ENCODE data around the gene EGFL7. TPM values are rescaled to one million over a fixed set of nuclear protein-coding genes. Genes with fewer than 3 reads are reported as not detected.

EGFL7 gene
- total RNA-seq, 1 experiment from 2014 or later, result 53.1 TPM

DNA sequence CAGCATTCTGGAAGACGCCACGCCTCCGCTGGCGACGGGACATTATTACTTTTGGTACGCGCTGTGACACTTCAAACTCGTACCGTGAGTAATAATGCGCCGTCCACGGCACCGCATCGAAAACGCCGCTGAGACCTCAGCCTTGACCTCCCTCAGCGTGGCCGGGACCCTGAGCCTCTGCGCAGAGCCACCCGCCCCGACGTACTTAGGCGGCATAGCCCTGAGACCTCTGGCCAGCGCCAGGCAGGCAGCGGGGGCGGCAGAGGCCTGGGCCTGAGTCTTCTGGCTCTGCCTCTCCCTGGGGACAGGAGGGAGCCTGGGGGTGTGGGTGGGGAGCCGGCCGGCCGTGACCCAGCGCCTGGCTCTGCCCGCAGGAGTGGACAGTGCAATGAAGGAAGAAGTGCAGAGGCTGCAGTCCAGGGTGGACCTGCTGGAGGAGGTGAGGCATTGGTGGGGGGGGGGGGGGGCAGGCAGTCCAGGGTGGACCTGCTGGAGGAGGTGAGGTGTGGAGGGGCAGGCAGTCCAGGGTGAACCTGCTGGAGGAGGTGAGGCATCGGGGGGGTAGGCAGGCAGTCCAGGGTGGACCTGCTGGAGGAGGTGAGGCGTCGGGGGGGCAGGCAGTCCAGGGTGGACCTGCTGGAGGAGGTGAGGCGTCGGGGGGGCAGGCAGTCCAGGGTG is 8.0 kb downstream of the EGFL7 start:
- ChIA-PET POLR2A (ENCODE audit: unreplicated experiment) (no interaction called here), CTCF (interaction anchor here (1.1 kb wide), 1 partner anchor 23 kb away, joined by 7 read pairs; no protein-coding TSS in a partner anchor)
- Histone ChIP-seq H3K27me3 (ENCODE audit: insufficient read depth, low read depth) (no peaks in the 10 kb centered on the region), H3K4me1 (replicated peaks; ENCODE audit: insufficient read depth) (no peaks in the 10 kb centered on the region), H3K4me3 (no peak overlapping the region), H3F3A (ENCODE audit: insufficient read depth, low read depth) (peaks cover 11% of the 10 kb centered on the region; the same call in 1 of the 2 replicates), H4K20me1 (ENCODE audit: insufficient read depth) (no peaks in the 10 kb centered on the region; the same call in 1 of the 2 replicates), H3K36me3 (ENCODE audit: low read depth) (no peaks in the 10 kb centered on the region), H3K79me2 (ENCODE audit: low read depth) (no peaks in the 10 kb centered on the region), H3K4me2 (no peak overlapping the region), H3K9me3 (ENCODE audit: insufficient read depth, low read depth) (no peaks in the 10 kb centered on the region), H3K27ac (no peak overlapping the region), H2AFZ (no peak overlapping the region), H3K9me2 (ENCODE audit: insufficient read depth) (no peaks in the 10 kb centered on the region)
- DNase-seq, result no peak
- TF ChIP-seq, protein P1, sequence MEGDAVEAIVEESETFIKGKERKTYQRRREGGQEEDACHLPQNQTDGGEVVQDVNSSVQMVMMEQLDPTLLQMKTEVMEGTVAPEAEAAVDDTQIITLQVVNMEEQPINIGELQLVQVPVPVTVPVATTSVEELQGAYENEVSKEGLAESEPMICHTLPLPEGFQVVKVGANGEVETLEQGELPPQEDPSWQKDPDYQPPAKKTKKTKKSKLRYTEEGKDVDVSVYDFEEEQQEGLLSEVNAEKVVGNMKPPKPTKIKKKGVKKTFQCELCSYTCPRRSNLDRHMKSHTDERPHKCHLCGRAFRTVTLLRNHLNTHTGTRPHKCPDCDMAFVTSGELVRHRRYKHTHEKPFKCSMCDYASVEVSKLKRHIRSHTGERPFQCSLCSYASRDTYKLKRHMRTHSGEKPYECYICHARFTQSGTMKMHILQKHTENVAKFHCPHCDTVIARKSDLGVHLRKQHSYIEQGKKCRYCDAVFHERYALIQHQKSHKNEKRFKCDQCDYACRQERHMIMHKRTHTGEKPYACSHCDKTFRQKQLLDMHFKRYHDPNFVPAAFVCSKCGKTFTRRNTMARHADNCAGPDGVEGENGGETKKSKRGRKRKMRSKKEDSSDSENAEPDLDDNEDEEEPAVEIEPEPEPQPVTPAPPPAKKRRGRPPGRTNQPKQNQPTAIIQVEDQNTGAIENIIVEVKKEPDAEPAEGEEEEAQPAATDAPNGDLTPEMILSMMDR (conservative IDR thresholded peaks at IDR 0.05), result no peak
- no peak for TF ChIP-seq EZH2 (IDR thresholded peaks at IDR 0.05; ENCODE audit: low read depth)
- BruUV-seq (replicated peaks), result no TSS peak
- intact Hi-C loops (cut with micrococcal nuclease; ENCODE audit: unreplicated experiment), result loop anchor here (10.0 kb wide), 1 partner anchor 54 kb away; no protein-coding TSS in a partner anchor

DNA sequence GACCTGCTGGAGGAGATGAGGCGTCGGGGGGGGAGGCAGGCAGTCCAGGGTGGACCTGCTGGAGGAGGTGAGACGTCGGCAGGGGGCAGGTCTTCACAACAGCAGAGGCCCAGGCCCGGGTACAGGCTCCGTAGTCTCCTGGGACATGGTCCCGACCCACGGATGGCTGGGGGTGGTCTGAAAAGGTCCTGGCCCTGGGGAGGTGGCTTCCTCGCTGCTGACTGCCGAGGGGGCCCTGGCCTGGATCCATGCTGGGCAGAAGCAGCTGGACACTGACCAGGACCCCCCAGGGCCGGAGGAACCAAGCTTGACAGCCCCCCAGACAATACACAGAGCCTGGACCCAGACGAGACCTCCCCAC is 8.5 kb downstream of the EGFL7 start:
- Histone ChIP-seq H3K4me2 (no peak overlapping the region), H3K79me2 (ENCODE audit: low read depth) (no peaks in the 10 kb centered on the region), H3K9me2 (ENCODE audit: insufficient read depth) (no peaks in the 10 kb centered on the region), H3K4me1 (replicated peaks; ENCODE audit: insufficient read depth) (no peaks in the 10 kb centered on the region), H3K36me3 (ENCODE audit: low read depth) (no peaks in the 10 kb centered on the region), H3K27ac (no peak overlapping the region), H3K9me3 (ENCODE audit: insufficient read depth, low read depth) (no peaks in the 10 kb centered on the region), H3K27me3 (ENCODE audit: insufficient read depth, low read depth) (no peaks in the 10 kb centered on the region), H2AFZ (no peak overlapping the region), H4K20me1 (ENCODE audit: insufficient read depth) (no peaks in the 10 kb centered on the region; the same call in 1 of the 2 replicates), H3K4me3 (no peak overlapping the region), H3F3A (ENCODE audit: insufficient read depth, low read depth) (peaks cover 11% of the 10 kb centered on the region; the same call in 1 of the 2 replicates)
- intact Hi-C loops (cut with micrococcal nuclease; ENCODE audit: unreplicated experiment), result loop anchor here (10.0 kb wide), 1 partner anchor 54 kb away; no protein-coding TSS in a partner anchor
- DNase-seq, result no peak
- CTCF ChIA-PET, result interaction anchor here (0.6 to 1.1 kb wide), 4 partner anchors 16 to 283 kb away, joined by 4 to 8 read pairs (median 6); no protein-coding TSS in a partner anchor
- BruUV-seq (replicated peaks), result no TSS peak
- TF ChIP-seq, protein P1 (conservative IDR thresholded peaks at IDR 0.05), result no peak
- no peak for TF ChIP-seq EZH2 (IDR thresholded peaks at IDR 0.05; ENCODE audit: low read depth)
- POLR2A ChIA-PET (ENCODE audit: unreplicated experiment), result no interaction called here

DNA sequence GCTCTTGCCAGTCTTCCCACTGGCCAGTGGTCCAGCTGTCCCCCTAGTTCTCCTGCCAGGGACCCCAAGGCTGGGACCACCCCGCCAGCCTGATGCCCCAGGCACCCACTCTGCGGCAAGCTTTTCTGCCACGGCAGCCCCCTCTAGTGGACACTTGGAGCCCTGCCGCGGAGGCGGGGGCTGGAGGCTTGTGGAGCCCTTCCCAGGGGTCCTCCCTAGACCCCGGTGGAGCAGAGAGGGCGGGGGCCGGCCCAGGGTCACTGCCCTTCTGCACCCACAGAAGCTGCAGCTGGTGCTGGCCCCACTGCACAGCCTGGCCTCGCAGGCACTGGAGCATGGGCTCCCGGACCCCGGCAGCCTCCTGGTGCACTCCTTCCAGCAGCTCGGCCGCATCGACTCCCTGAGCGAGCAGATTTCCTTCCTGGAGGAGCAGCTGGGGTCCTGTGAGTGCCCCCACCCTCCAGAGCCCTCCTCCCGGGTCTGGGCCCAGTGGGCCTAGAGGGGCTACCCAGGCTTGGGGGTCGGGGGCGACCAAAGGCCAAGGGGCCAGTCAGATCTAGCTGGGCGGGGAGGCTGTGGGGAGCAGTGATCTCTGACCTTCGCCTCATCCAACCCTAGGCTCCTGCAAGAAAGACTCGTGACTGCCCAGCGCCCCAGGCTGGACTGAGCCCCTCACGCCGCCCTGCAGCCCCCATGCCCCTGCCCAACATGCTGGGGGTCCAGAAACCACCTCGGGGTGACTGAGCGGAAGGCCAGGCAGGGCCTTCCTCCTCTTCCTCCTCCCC is 9.1 kb downstream of the EGFL7 start:
- H3K36me3 ChIP-seq (ENCODE audit: low read depth), result no peaks in the 10 kb centered on the region
- no peak overlapping the region for H3K27ac ChIP-seq
- intact Hi-C loops (cut with micrococcal nuclease; ENCODE audit: unreplicated experiment), result loop anchor here (10.0 kb wide), 1 partner anchor 53 kb away; no protein-coding TSS in a partner anchor
- H3K9me3 ChIP-seq (ENCODE audit: insufficient read depth, low read depth), result no peaks in the 10 kb centered on the region
- no peaks in the 10 kb centered on the region for H3K9me2 ChIP-seq (ENCODE audit: insufficient read depth)
- no peaks in the 10 kb centered on the region for H3K4me1 ChIP-seq (replicated peaks; ENCODE audit: insufficient read depth)
- CTCF ChIA-PET, result interaction anchor here (0.6 to 1.1 kb wide), 5 partner anchors 15 to 1261 kb away, joined by 3 to 8 read pairs (median 4); no protein-coding TSS in a partner anchor
- peak in 1 of 2 experiments; percentile 46 for DNase-seq
- H3K27me3 ChIP-seq (ENCODE audit: insufficient read depth, low read depth), result no peaks in the 10 kb centered on the region
- H3K4me3 ChIP-seq, result no peak overlapping the region
- TSS peak; percentile 28 for BruUV-seq (replicated peaks)
- TF ChIP-seq, protein P1 (conservative IDR thresholded peaks at IDR 0.05), result peak; percentile 87
- TF ChIP-seq EZH2 (IDR thresholded peaks at IDR 0.05; ENCODE audit: low read depth), result no peak
- H2AFZ ChIP-seq, result no peak overlapping the region
- H3F3A ChIP-seq (ENCODE audit: insufficient read depth, low read depth), result peaks cover 11% of the 10 kb centered on the region; the same call in 1 of the 2 replicates
- H3K4me2 ChIP-seq, result no peak overlapping the region
- POLR2A ChIA-PET (ENCODE audit: unreplicated experiment), result no interaction called here
- H4K20me1 ChIP-seq (ENCODE audit: insufficient read depth), result no peaks in the 10 kb centered on the region; the same call in 1 of the 2 replicates
- no peaks in the 10 kb centered on the region for H3K79me2 ChIP-seq (ENCODE audit: low read depth)
